B cell (primary cell): ENCODE results near the gene CDKAL1. TPM values are rescaled to one million over a fixed set of nuclear protein-coding genes. Genes with fewer than 3 reads are reported as not detected.

Experiments used
- ATAC-seq: fragments of 200-7000 bp; cut with Tn5 transposase; one replicate; pipeline ENCODE4 v1.10.0; 2021; ENCODE audit warnings: low read depth, mild to moderate bottlenecking, moderate number of reproducible peaks, moderate library complexity
- CTCF ChIA-PET: fragments of 350-600 bp; sonication (Branson Sonifier 250); formaldehyde crosslinking; loops from one replicate; lab custom pipeline; 2021; ENCODE audit warnings: antibody characterized with exemption, inconsistent platforms; lab: Charles Lee
- POLR2A ChIA-PET: fragments of 350-600 bp; sonication (Branson Sonifier 250); formaldehyde crosslinking; loops from one replicate; lab custom pipeline; 2021; ENCODE audit warnings: antibody characterized with exemption; lab: Charles Lee
- DNase-seq: peaks from one replicate; pipeline ENCODE4 v3.0.0; 2013
- H2AFZ ChIP-seq: 2 replicates; pipeline ENCODE4 v1.6.1; 2012; ENCODE audit warnings: mild to moderate bottlenecking, low read depth, low read length; ENCODE audit not compliant: insufficient read depth, poor library complexity, severe bottlenecking
- H3K27ac ChIP-seq, 2 donors: 1 replicate in 1 of 2; 2 replicates in 1 of 2; pipeline ENCODE4 v1.5.1; 2012 to 2013; ENCODE audit warnings: low read length in 2 of 2, mild to moderate bottlenecking in 2 of 2, moderate library complexity in 1 of 2
- H3K27me3 ChIP-seq, 4 experiments: fragments of 200-600 bp in 1 of 4; sonication (generic) in 1 of 4; replicated peaks in 1 of 4; 1 replicate in 2 of 4; 2 replicates in 2 of 4; pipeline versions ENCODE4 v1.6.1 to v1.7.0; 2013 to 2016; ENCODE audit warnings: low read length in 3 of 4, mild to moderate bottlenecking in 2 of 4, mixed read lengths in 1 of 4, moderate library complexity in 1 of 4; ENCODE audit not compliant: insufficient read depth in 4 of 4, control insufficient read depth in 3 of 4; ENCODE audit errors: control extremely low read depth in 1 of 4
- H3K36me3 ChIP-seq, 2 experiments: replicated peaks in 1 of 2; 1 replicate in 1 of 2; 2 replicates in 1 of 2; pipeline versions ENCODE4 v1.6.1 to v1.7.1; 2013; ENCODE audit warnings: low read length in 1 of 2; ENCODE audit not compliant: insufficient read depth in 2 of 2, control insufficient read depth in 1 of 2; ENCODE audit errors: control extremely low read depth in 1 of 2, extremely low read depth in 1 of 2
- H3K4me1 ChIP-seq, 2 donors: fragments of 200-600 bp in 1 of 2; sonication (generic) in 1 of 2; 1 replicate in 1 of 2; 2 replicates in 1 of 2; pipeline versions ENCODE4 v1.5.1 to v1.6.1; 2013 to 2017; ENCODE audit warnings: low read length in 2 of 2; ENCODE audit not compliant: control insufficient read depth in 2 of 2, insufficient read depth in 2 of 2
- H3K4me2 ChIP-seq: replicated peaks from 2 replicates; pipeline ENCODE3; 2012; ENCODE audit warnings: mild to moderate bottlenecking, low read depth, low read length; ENCODE audit not compliant: poor library complexity, severe bottlenecking
- H3K4me3 ChIP-seq, 5 experiments: fragments of 200-600 bp in 1 of 5; sonication (generic) in 1 of 5; 1 replicate in 3 of 5; 2 replicates in 2 of 5; pipeline versions ENCODE4 v1.5.1 to v1.7.0; 2011 to 2016; ENCODE audit warnings: low read length in 4 of 5, mild to moderate bottlenecking in 4 of 5, low read depth in 2 of 5, control low read depth in 1 of 5, moderate library complexity in 1 of 5; ENCODE audit not compliant: insufficient read depth in 1 of 5; ENCODE audit errors: control extremely low read depth in 1 of 5, extremely low read depth in 1 of 5
- H3K79me2 ChIP-seq: fragments of 200-600 bp; sonication (generic); one replicate; pipeline ENCODE4 v1.6.0; 2016; ENCODE audit warnings: low read length; ENCODE audit not compliant: control insufficient read depth, insufficient read depth
- H3K9ac ChIP-seq: fragments of 200-600 bp; sonication (generic); 2 replicates; pipeline ENCODE4 v1.6.1; 2017; ENCODE audit warnings: mild to moderate bottlenecking, low read length, moderate library complexity
- H3K9me3 ChIP-seq, 3 donors: one replicate each; pipeline versions ENCODE4 v1.6.1 to v1.7.1; 2013; ENCODE audit warnings: low read length in 2 of 3; ENCODE audit not compliant: control insufficient read depth in 2 of 3, insufficient read depth in 1 of 3; ENCODE audit errors: control extremely low read depth in 1 of 3
- H4K20me1 ChIP-seq: 2 replicates; pipeline ENCODE4 v1.6.0; 2012; ENCODE audit warnings: mild to moderate bottlenecking, low read length; ENCODE audit not compliant: insufficient read depth, control insufficient read depth, poor library complexity, severe bottlenecking
- H3K27ac Mint-ChIP-seq: one replicate; pipeline ENCODE4 v1.8.0; 2021; ENCODE audit warnings: mixed read lengths
- H3K27me3 Mint-ChIP-seq: one replicate; pipeline ENCODE4 v1.8.0; 2021; ENCODE audit warnings: mixed read lengths
- H3K4me1 Mint-ChIP-seq: one replicate; pipeline ENCODE4 v1.8.0; 2021; ENCODE audit warnings: mixed read lengths
- H3K4me3 Mint-ChIP-seq: one replicate; pipeline ENCODE4 v1.8.0; 2021; ENCODE audit warnings: mixed read lengths
- H3K9me3 Mint-ChIP-seq: one replicate; pipeline ENCODE4 v1.8.0; 2022; ENCODE audit warnings: mixed read lengths; ENCODE audit not compliant: insufficient read depth
- EZH2 ChIP-seq: IDR thresholded peaks from 2 replicates; pipeline ENCODE4 v1.6.1; 2012; ENCODE audit warnings: borderline replicate concordance, low read depth, mild to moderate bottlenecking, moderate library complexity, low read length; ENCODE audit not compliant: insufficient read depth, poor library complexity, severe bottlenecking
- whole genome bisulfite sequencing: methylation state at CpG from one replicate; pipeline ENCODE4 v1.1.5; 2013; ENCODE audit warnings: missing lambda C conversion rate; ENCODE audit not compliant: insufficient coverage; 5-methylcytosine and 5-hydroxymethylcytosine counted together
- intact Hi-C: fragments of 100-400 bp; cut with micrococcal nuclease; formaldehyde crosslinking; loops from one replicate; pipeline ENCODE4 v1.10.0; 2022
- polyA plus RNA-seq: library from polyadenylated mRNA; depleted of rRNA; stranded (reverse); fragments of >200 nt; gene quantifications from 2 replicates; pipeline ENCODE4 v1.2.3, GENCODE V29; 2012
- total RNA-seq, 2 donors: library from RNA; stranded (reverse); fragments of 120-200 nt in 1 of 2; gene quantifications; 1 replicate in 1 of 2; 2 replicates in 1 of 2; pipeline versions ENCODE4 v1.2.3 to v1.2.4, GENCODE V29; 2013 to 2022
- TF ChIP-seq, protein P1 (sequence below): fragments of 200-600 bp; IDR thresholded peaks from one replicate; pipeline ENCODE4 v1.8.0; 2022; ENCODE audit warnings: antibody characterized with exemption, mild to moderate bottlenecking

CDKAL1 gene
- total and polyA plus RNA-seq, 2 donors (not counting 1 experiment from before 2014, with no cell fraction given), result 6.1 to 33.3 TPM

DNA sequence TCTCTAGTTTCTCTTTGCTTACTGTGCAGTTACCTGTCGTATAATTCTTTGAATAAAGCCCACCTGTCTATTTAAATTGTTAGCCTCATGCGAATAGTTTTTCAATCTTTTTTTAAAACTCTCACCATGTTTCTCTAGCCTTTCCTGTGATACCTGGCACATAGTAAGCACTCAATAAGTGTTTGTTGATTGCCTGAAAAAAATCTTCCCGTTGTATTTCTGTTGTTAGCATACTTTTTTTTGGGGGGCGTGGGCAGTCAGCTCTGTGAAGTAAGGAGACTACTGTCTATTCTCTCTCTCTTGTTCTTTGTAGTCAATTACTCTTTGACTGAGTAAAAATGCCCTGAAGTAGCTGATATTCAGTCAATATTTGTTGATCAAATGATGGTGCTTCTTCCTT lies 205.8 kb downstream of the CDKAL1 start:
- CTCF ChIA-PET, result no interaction called here

DNA sequence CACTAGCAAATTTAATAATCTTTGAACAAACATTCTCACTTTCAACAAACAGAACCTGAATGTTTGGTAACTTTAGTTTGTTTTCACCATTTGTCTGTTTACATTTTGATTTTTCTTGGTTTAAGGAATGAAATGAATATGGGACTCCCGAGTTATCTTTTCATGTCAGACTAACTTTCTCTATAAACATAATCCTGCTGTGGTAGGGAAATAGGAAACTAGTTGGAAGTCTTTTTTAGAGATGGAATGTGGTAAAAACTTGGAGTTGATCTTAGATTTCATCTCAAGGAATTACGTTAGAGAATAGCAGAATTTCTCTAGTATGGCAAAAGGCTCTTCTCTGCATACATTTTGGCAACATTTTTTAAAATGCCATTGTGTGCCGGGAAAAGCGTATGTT lies 206.5 kb downstream of the CDKAL1 start:
- H4K20me1 ChIP-seq, result no peaks in the 10 kb centered on the region
- Mint-ChIP-seq H3K4me3 (no peak overlapping the region), H3K27me3 (no peaks in the 10 kb centered on the region), H3K4me1 (no peaks in the 10 kb centered on the region), H3K27ac (no peak overlapping the region), H3K9me3 (peaks cover 3% of the 10 kb centered on the region)
- TF ChIP-seq, protein P1, sequence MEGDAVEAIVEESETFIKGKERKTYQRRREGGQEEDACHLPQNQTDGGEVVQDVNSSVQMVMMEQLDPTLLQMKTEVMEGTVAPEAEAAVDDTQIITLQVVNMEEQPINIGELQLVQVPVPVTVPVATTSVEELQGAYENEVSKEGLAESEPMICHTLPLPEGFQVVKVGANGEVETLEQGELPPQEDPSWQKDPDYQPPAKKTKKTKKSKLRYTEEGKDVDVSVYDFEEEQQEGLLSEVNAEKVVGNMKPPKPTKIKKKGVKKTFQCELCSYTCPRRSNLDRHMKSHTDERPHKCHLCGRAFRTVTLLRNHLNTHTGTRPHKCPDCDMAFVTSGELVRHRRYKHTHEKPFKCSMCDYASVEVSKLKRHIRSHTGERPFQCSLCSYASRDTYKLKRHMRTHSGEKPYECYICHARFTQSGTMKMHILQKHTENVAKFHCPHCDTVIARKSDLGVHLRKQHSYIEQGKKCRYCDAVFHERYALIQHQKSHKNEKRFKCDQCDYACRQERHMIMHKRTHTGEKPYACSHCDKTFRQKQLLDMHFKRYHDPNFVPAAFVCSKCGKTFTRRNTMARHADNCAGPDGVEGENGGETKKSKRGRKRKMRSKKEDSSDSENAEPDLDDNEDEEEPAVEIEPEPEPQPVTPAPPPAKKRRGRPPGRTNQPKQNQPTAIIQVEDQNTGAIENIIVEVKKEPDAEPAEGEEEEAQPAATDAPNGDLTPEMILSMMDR, result no peak
- TF ChIP-seq EZH2, result no peak
- peaks cover 0 to 6% of the 10 kb centered on the region in 2 experiments for H3K36me3 ChIP-seq
- H3K27ac ChIP-seq, result no peak overlapping the region
- CTCF ChIA-PET, result no interaction called here
- no peaks in the 10 kb centered on the region for H3K9me3 ChIP-seq
- H3K27me3 ChIP-seq, result no peaks in the 10 kb centered on the region
- H3K79me2 ChIP-seq, result no peaks in the 10 kb centered on the region
- no peak for DNase-seq
- POLR2A ChIA-PET, result no interaction called here
- no peak overlapping the region for H3K4me3 ChIP-seq
- no peaks in the 10 kb centered on the region for H3K4me1 ChIP-seq
- no peak overlapping the region for H2AFZ ChIP-seq
- no peak overlapping the region for H3K4me2 ChIP-seq
- ATAC-seq, result no peak
- no peak overlapping the region for H3K9ac ChIP-seq
- 100% methylated on average over 2 of the region's 4 CpGs for WGBS
- intact Hi-C loops, result no loop called here

More for the DNA sequence above, 205.8 kb downstream of the CDKAL1 start:
- POLR2A ChIA-PET, result no interaction called here
- Mint-ChIP-seq H3K9me3 (peaks cover 3% of the 10 kb centered on the region), H3K4me1 (no peaks in the 10 kb centered on the region), H3K4me3 (no peak overlapping the region), H3K27ac (no peak overlapping the region), H3K27me3 (no peaks in the 10 kb centered on the region)
- Histone ChIP-seq H3K27ac (no peak overlapping the region), H3K9me3 (no peaks in the 10 kb centered on the region), H3K36me3 (peaks cover 0 to 6% of the 10 kb centered on the region in 2 experiments), H2AFZ (no peak overlapping the region), H3K27me3 (no peaks in the 10 kb centered on the region), H3K9ac (no peak overlapping the region), H4K20me1 (no peaks in the 10 kb centered on the region), H3K4me3 (no peak overlapping the region), H3K4me2 (no peak overlapping the region), H3K4me1 (no peaks in the 10 kb centered on the region), H3K79me2 (no peaks in the 10 kb centered on the region)
- TF ChIP-seq, protein P1, result no peak
- no peak for TF ChIP-seq EZH2
- DNase-seq, result no peak
- intact Hi-C loops, result no loop called here
- WGBS, result 100% methylated on average over 1 of the region's 4 CpGs
- ATAC-seq, result no peak
